ENCODE measurements around the gene NTS. TPM values are rescaled to one million over a fixed set of nuclear protein-coding genes. Genes with fewer than 3 reads are reported as not detected.

NTS gene
- total and polyA plus RNA-seq, 10 of the 15 experiments (the other 5 are each of a cell fraction or from before 2014, with no cell fraction given), result 0.05 to 0.11 TPM; not detected in 8

- ChIA-PET POLR2A (no interaction called here), RAD21 (ENCODE audit: unreplicated experiment) (interaction anchor here (0.7 to 2.4 kb wide), 8 partner anchors 16 to 995 kb away, joined by 3 to 11 read pairs (median 5); no protein-coding TSS in a partner anchor), CTCF (interaction anchor here (1.0 to 2.2 kb wide), 27 partner anchors 9 to 1928 kb away, joined by 3 to 24 read pairs (median 5); no protein-coding TSS in a partner anchor), SMC1A (ENCODE audit: uncharacterized antibody, unreplicated experiment) (interaction anchor here (0.9 to 2.2 kb wide), 10 partner anchors 9 to 844 kb away, joined by 3 to 10 read pairs (median 4); no protein-coding TSS in a partner anchor)
- Histone ChIP-seq H3K79me2 (ENCODE audit: control insufficient read depth, insufficient read depth, low read length) (no peaks in the 10 kb centered on the region), H3K36me3 (ENCODE audit: control insufficient read depth in 2 of 2, insufficient read depth in 2 of 2, low read length in 1 of 2) (no peaks in the 10 kb centered on the region), H4K20me1 (ENCODE audit: control insufficient read depth, insufficient read depth) (no peaks in the 10 kb centered on the region), H3K4me3 (no peak overlapping the region), H3K9me3 (replicated peaks; ENCODE audit: control insufficient read depth, insufficient read depth, low read length) (no peaks in the 10 kb centered on the region), H2AFZ (ENCODE audit: control insufficient read depth, low read depth, low read length) (no peak overlapping the region), H3K4me2 (ENCODE audit: control insufficient read depth, insufficient read depth) (no peak overlapping the region), H3K27ac (ENCODE audit: control insufficient read depth, insufficient read depth) (no peak overlapping the region), H3K27me3 (replicated peaks in 1 of 2; ENCODE audit: control insufficient read depth in 2 of 2, insufficient read depth in 2 of 2, low read length in 1 of 2) (no peaks in the 10 kb centered on the region), H3K4me1 (ENCODE audit: control insufficient read depth, insufficient read depth, low read length) (no peaks in the 10 kb centered on the region), H3K9ac (ENCODE audit: control insufficient read depth, insufficient read depth, low read length) (no peak overlapping the region)
- ATAC-seq, result peak; percentile 65; the same call in 2 of the 3 replicates
- WGBS (ENCODE audit: insufficient coverage, insufficient replicate concordance, low lambda C conversion rate, missing lambda C conversion rate), result 2% methylated on average over 3 of the region's 3 CpGs
- FAIRE-seq, result peak; percentile 41
- in situ Hi-C loops (cut with MboI), result no loop called here
- intact Hi-C loops (cut with micrococcal nuclease; ENCODE audit: unreplicated experiment), result loop anchor here (1.0 to 5.0 kb wide), 4 partner anchors 343 to 1927 kb away; no protein-coding TSS in a partner anchor
- no peak for DNase-seq (ENCODE audit: low read depth, low spot score)
- BruUV-seq (replicated peaks), result no TSS peak
- peak; percentile 34; the same call in 1 of the 2 replicates for TF ChIP-seq RAD21 (IDR thresholded peaks at IDR 0.05; ENCODE audit: insufficient read depth, low read depth, low read length)
- TF ChIP-seq SMC3 (IDR thresholded peaks at IDR 0.05; ENCODE audit: borderline replicate concordance, low read length), result peak; percentile 43; the same call in 1 of the 2 replicates
- TF ChIP-seq ZNF687 (IDR thresholded peaks at IDR 0.05), result no peak
- TF ChIP-seq SPI1 (IDR thresholded peaks at IDR 0.05; ENCODE audit: borderline replicate concordance, insufficient read depth, low read depth, low read length), result no peak
- TF ChIP-seq FOXM1 (IDR thresholded peaks at IDR 0.05; ENCODE audit: low read depth, low read length), result no peak
- no peak for TF ChIP-seq NBN (IDR thresholded peaks at IDR 0.05)
- TF ChIP-seq PML (IDR thresholded peaks at IDR 0.05; ENCODE audit: low read length), result no peak
- no peak for TF ChIP-seq HSF1 (IDR thresholded peaks at IDR 0.05; ENCODE audit: low read depth, low read length)
- TF ChIP-seq, protein P1, sequence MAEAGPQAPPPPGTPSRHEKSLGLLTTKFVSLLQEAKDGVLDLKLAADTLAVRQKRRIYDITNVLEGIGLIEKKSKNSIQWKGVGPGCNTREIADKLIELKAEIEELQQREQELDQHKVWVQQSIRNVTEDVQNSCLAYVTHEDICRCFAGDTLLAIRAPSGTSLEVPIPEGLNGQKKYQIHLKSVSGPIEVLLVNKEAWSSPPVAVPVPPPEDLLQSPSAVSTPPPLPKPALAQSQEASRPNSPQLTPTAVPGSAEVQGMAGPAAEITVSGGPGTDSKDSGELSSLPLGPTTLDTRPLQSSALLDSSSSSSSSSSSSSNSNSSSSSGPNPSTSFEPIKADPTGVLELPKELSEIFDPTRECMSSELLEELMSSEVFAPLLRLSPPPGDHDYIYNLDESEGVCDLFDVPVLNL (IDR thresholded peaks at IDR 0.05; ENCODE audit: low read depth, low read length), result no peak
- no peak for TF ChIP-seq MYB (IDR thresholded peaks at IDR 0.05; ENCODE audit: borderline replicate concordance, low read depth, low read length)
- no peak for TF ChIP-seq NR2F1 (conservative IDR thresholded peaks at IDR 0.05)
- no peak for TF ChIP-seq POLR2AphosphoS5 (IDR thresholded peaks at IDR 0.05; ENCODE audit: low read length)
- peak; percentile 8; the same call in 1 of the 2 replicates for TF ChIP-seq TCF7 (IDR thresholded peaks at IDR 0.05; ENCODE audit: borderline replicate concordance)
- no peak for TF ChIP-seq NFYA (IDR thresholded peaks at IDR 0.05; ENCODE audit: borderline replicate concordance, low read depth, low read length)
- TF ChIP-seq ZNF24 (IDR thresholded peaks at IDR 0.05), result no peak
Observed at GRCh38 chr12:85920324-85920947, 46.3 kb downstream of the NTS start.

Data from GM12878 (cell line).